ENCODE measurements around the gene CYSLTR2. TPM values are rescaled to one million over a fixed set of nuclear protein-coding genes. Genes with fewer than 3 reads are reported as not detected.
A peak's percentile ranks its signal among the peaks of the same experiment; 100 is the strongest.
"Not testable (repeated sequence)": the region's sequence is repeated elsewhere in the genome, so short reads cannot be mapped to it uniquely, and the experiment has no call there.

Gene CYSLTR2
- total RNA-seq, 1 donor from 2014 or later: 2.4 TPM

DNA sequence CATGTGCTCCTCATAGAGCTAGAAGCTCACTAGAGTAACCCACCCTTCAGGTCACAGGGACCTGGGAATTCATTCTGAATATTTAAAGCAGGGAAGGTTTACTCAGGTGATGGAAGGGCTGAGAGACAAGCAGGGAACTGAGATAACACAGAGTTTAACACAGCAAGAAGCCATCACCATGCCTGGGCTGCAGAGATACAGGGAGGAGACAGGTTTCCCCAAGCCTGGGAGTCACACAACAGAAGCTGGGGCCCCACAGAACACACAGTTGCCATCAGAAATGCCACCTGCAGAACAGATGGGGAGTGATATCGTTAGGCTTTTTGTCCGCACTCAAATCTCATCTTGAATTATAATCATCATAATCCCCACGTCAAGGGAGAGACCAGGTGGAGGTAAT, 7.9 kb upstream of the CYSLTR2 start:
- DNase-seq: no peak

- no peak for DNase-seq
Observed at GRCh38 chr13:48646791-48647190, 6.9 kb upstream of the CYSLTR2 start.

DNA sequence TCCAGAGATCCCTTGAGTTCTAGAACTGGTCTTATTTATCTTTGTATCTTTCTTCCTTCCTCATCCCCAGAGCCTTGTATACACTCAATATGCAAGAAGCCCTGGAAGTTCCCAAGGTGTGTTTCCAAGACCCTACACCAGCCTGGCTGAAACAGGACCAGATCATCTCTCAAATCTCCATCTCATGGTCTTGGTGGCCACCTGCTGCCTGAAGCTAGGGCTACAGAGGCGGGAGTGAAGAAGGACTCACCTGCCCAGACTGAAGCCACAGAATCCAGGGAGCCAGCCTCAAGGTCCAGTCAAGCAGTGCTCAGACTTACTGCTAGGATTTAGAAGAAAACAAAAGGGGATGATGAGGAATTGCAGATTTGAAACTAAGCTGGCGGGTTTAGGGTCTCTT, 6.1 kb upstream of the CYSLTR2 start:
- no peak for DNase-seq

GRCh38 chr13:48648446-48648845, 5.3 kb upstream of the CYSLTR2 start:
- no peak for DNase-seq

- no peak for DNase-seq
Observed at GRCh38 chr13:48652851-48653471, 768 bp upstream of the CYSLTR2 start.

DNA sequence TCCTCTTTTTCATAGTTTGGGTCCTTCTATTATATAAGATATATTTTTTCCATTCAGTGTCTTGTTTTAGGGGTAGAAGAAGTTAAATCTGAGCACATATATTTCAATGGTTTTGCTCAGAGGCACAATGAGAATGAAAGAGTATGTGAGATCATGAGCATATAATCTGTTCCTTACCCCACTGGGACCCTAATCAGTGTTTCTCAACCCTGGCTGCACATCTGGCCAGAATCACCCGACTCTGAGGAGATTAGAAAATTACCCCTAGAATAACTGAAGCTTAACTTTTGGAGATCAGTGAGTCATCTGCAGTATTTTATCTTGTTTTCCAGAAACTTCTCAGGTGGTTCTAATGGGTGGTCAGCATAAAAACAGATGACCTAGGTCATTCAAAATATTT, 782 bp downstream of the CYSLTR2 start:
- no peak for DNase-seq

DNA sequence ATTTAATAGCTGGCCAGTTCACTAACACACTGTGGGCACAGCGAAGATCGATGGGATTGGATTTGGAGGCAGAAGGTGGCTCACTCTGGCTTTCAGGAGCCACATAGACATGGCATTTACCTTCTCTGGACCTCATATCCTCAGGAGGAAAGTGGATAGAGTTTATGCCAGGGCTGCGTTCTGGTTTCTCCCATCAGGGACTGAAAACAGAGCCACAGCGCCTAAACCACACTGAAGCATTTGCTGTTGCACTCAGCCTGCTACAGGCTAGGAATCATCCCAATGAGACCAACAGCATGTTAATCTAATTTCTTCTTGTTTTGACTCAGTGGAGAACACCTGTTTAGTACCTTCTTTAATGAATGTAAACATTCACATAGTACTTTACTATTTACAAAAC, 1.6 kb downstream of the CYSLTR2 start:
- DNase-seq: no peak

DNA sequence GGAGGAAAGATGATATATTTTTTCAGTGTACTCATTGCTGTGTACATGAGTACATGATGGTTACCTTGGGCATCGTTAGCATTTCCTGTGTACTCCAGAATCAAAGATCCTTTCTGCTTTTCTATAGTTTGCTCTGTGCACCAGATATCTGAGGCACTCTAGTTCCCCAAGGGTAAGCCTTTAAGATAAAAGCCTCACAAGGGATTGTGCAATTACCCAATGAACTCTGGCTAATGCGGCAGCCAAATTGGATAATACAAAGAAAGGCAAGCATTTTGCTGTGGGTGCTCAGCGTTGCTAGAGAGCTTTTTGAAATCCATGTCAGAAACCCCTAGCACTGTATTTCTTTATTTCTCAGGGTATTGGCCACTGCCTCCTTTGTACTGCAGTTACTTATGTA, 2.9 kb downstream of the CYSLTR2 start:
- no peak for DNase-seq

DNA sequence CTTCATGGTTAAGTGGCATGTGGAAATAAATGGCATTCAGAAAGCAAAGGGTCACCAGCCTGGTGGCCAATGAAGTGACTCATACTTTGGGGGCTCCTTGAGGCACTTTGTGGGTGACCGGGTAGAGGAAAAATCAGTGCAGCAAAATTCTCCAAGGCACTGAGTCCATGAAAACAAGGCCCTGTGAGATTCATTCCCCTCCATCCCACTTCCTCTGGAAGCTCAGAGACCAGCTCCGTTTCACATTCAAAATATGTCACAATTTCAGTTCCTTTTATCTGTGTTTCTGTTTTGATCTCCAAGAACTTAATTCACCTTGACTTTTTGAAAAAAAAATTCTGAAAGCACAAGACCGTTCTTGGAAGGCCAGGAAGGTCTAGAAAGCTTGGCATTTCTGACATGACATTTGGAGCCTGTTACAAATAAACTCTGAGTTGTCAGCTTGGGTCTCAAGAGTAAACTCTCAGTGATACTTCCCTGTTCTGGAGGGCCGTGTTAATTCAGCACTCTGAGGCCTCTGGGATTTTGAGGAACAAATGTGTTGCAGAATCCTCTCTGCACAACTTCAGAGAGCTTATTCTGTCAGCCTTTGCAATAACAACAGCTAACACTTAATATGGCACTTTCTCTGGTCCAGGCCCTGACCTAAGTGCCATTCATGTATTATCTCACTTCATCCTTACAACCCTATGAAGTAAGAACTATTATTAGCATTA, 6.8 kb downstream of the CYSLTR2 start:
- DNase-seq: no peak

GRCh38 chr13:48661107-48661506, 7.4 kb downstream of the CYSLTR2 start:
- no peak for DNase-seq

- DNase-seq: no peak
Observed at GRCh38 chr13:48662226-48662625, 8.5 kb downstream of the CYSLTR2 start.

- DNase-seq: no peak
Observed at GRCh38 chr13:48667136-48667535, 13.4 kb downstream of the CYSLTR2 start.

DNA sequence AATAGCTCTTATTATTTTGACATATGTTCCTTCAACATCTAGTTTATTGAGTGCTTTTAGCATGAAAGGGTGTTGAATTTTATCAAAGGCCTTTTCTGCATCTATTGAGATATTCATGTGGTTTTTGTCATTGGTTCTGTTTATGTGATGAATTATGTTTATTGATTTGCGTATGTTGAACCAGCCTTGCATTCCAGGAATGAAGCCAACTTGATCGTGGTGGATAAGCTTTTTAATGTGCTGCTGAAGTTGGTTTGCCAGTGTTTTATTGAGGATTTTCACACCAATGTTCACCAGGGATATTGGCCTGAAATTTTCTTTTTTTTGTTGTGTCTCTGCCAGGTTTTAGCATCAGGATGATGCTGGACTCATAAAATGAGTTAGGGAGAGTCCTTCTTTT, 17.7 kb downstream of the CYSLTR2 start:
- DNase-seq: not testable (repeated sequence)

DNA sequence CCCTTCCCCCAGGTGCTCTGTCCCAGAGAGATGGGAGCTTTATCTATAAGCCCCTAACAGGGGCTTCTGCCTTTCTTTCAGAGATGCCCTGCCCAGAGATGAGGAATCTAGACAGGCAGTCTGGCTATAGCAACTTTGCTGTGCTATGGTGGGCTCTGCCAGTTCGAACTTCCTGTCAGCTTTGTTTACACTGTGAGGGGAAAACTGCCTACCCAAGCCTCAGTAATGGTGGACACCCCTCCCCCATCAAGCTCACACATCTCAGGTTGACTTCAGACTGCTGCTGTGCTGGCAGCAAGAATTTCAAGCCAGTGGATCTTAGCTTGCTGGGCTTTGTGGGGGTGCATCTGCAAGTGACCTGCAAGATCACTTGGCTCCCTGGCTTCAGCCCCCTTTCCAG, 21.5 kb downstream of the CYSLTR2 start:
- no peak for DNase-seq

- no peak for DNase-seq
Observed at GRCh38 chr13:48678316-48678715, 24.6 kb downstream of the CYSLTR2 start.

DNA sequence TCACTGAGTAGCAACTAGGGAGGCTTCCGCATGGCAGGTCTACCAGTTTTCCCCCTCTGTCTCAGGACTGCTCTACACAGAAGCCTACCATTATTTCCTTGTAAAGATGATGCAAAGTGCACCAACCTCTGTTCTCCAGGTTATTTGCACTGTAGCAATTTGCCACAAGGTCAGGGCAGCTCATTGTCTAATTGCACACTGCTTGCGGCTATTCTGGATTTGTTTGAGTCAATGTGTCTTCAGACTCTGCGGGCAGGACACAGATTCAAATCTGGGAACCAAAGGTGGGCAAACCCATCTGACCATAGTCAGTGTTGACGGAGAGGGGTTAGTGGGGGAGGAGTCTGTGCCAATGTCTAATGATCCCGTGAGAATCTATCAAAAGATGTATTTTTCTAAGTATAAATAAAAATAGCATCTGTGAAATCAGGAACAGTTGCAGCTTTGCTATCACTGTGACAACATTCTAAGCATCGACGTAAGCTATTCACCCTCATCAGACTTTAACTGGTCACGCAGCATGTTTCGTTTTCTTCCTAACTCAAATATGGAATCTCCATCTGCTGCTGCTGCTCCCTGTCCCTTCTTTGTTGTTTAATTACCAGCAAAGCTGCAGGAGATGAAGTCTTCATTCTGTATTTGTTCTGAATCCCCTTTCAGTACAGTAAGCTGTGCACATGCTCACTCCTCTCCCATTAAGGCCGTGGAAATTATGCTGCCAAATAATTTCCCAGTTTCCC, 26.4 kb downstream of the CYSLTR2 start:
- DNase-seq: no peak

GRCh38 chr13:48680756-48681392, 27.1 kb downstream of the CYSLTR2 start:
- DNase-seq: no peak

DNA sequence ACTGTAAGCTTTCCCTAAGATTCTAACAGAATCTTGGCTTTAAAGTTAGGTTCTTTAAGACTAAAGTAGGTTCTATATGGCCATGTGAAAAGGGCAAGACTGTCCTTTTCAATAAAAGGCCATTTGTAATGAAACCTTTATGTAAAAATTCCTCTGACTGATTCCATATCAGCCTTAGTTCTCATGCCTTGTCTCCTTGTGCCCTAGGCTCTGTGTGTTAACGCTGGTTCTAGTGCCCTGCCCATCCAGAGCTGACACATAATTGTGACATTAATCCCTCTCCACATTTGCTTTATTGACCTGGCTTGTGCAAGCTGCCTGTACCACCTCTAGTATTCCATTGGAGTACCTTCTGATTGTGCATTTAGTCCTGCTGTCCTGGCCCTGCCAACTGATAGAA, 28.2 kb downstream of the CYSLTR2 start:
- DNase-seq: no peak

DNA sequence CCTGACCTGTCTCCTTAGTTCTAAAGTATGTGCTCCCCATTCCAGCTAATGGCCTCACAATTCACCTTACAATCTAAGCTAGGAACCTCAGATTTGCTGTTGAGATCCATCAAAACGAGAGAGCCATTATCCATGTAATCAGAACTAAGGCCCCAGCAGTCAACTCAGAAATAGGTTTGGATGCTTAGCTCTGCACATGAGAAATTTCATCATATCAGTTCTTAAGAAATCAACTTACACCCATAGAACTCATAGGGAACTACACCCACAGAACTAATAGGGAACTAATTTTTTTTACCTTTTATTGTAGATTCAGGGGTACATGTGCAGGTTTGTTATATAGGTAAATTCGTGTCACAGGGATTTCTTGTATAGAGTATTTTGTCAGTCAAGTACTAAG, 28.7 kb downstream of the CYSLTR2 start:
- no peak for DNase-seq

- no peak for DNase-seq
Observed at GRCh38 chr13:48686636-48687210, 33.0 kb downstream of the CYSLTR2 start.

GRCh38 chr13:48687249-48687648, 33.5 kb downstream of the CYSLTR2 start:
- DNase-seq: no peak

GRCh38 chr13:48693998-48694397, 40.3 kb downstream of the CYSLTR2 start:
- no peak for DNase-seq

GRCh38 chr13:48695776-48696175, 42.0 kb downstream of the CYSLTR2 start:
- peak; percentile 63 for DNase-seq

All from skin of body (tissue), 2 donors.